ENCODE data around the gene RBBP8. TPM values are rescaled to one million over a fixed set of nuclear protein-coding genes. Genes with fewer than 3 reads are reported as not detected.
"Not testable (repeated sequence)": the region's sequence is repeated elsewhere in the genome, so short reads cannot be mapped to it uniquely, and the experiment has no call there.

Gene RBBP8
- total RNA-seq, 1 experiment from 2014 or later, result 38.6 TPM

GRCh38 chr18:22943847-22944246, 10.7 kb downstream of the RBBP8 start:
- DNase-seq (ENCODE audit: low spot score), result no peak

DNA sequence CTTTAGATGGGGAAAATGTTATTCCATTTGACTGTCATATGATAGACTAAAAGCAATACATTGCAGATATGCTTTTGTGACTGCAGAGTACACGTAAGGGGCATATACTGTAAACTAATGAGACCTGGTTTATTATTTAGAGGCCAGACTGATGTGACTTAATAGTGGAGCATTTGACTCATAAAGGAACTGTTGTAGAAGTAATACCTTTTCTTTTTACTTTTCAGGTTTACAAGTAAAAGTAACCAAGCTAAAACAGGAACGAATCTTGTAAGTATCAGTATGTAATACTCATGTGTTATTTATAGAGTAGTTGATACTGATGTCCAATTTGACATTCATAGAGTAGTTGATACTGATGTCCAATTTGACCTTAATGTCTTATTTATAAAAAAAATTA, 13.1 kb downstream of the RBBP8 start:
- no peak for DNase-seq (ENCODE audit: low spot score)

GRCh38 chr18:22946846-22947245, 13.7 kb downstream of the RBBP8 start:
- no peak for DNase-seq (ENCODE audit: low spot score)

DNA sequence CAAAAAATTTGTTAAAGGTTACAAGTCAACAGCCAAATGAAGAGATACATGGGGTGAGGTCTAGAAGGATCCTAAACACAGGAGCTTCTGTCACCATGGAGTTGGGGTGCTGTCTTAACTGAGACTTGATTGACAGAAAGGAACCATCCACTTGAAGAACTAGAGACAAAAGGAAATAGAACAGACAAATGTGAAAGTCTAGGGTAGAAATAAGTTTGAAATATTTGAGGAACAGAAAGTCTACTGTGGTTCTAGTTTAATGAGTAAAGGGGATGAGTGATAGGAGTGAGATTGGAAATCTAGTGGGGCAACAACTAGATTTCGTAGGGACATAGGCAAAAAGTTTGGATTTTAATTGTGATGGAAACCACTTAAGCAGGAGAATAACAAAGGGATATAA, 18.7 kb downstream of the RBBP8 start:
- DNase-seq (ENCODE audit: low spot score), result no peak

DNA sequence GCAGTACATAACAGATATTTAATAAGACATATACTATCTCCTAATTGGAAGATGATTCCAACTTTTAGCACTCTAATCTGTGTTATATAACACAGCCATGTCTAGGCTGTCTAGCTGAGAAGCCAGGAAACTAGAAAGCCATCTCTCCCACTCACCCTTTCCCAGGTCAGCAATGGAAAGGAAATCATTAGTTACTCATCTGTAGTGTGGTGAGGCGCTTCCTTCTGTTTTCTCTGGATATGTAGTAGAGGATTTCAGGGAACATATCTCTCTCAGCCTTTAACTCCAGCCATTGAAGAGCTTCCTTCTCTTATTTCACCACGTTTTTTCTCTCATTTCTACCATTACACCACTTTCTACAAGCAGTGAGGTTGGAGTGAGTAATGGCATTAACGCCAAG, 19.4 kb downstream of the RBBP8 start:
- DNase-seq (ENCODE audit: low spot score), result no peak

DNA sequence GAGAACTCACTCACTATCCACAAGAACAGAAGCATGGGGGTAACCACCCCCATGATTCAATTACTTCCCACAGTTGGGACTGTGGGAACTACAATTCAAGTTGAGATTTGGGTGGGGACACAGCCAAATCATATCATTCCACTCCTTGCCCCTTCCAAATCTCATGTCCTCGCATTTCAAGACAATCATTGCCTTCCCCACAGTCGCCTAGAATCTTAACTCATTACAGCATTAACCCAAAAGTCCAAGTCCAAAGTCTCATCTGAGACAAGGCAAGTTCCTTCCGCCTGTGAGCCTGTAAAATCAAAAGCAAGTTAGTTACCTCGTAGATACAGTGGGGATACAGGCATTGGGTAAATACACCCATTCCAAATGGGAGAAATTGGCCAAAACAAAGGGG, 20.9 kb downstream of the RBBP8 start:
- not testable (repeated sequence) for DNase-seq (ENCODE audit: low spot score)

DNA sequence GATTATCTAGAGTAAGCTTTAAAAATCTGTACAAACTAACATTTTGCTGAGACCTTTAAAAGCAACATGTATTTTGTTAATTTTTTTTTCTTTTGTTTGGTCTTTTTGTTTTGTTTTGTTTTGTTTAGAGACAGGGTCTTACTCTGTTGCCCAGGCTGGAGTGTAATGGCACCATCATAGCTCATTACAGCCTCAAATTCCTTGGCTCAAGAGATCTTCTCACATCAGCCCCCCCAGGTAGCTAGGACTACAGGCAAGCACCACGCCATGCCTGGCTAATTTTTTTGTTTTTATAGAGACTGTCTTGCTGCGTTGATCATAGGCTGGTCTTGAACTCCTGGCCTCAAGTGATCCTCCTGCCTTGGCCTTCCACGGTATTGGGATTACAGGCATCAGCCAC, 23.1 kb downstream of the RBBP8 start:
- DNase-seq (ENCODE audit: low spot score), result no peak

GRCh38 chr18:22961156-22961555, 28.0 kb downstream of the RBBP8 start:
- no peak for DNase-seq (ENCODE audit: low spot score)

GRCh38 chr18:22962004-22962403, 28.9 kb downstream of the RBBP8 start:
- DNase-seq (ENCODE audit: low spot score), result no peak

DNA sequence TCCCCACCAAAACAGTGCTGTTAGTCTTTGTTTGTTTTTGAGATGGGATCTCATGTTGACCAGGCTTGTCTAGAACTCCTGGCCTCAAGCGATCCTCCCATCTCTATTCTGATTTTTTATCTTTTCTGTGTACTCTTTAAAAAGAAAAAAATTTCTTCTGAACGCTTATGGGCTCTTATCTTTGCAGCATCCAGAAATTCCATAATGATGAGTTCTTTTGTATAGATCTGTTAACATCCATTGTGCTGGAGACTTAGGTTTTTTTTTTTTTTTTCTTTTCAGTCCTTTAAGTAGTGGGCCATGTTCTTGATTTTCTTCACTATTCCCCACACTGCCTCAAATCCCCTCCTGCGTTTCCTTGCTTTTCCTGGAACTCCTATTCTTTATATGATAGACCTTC, 31.0 kb downstream of the RBBP8 start:
- DNase-seq (ENCODE audit: low spot score), result no peak

- DNase-seq (ENCODE audit: low spot score), result no peak
Measured at GRCh38 chr18:22964722-22965121, 31.6 kb downstream of the RBBP8 start.

DNA sequence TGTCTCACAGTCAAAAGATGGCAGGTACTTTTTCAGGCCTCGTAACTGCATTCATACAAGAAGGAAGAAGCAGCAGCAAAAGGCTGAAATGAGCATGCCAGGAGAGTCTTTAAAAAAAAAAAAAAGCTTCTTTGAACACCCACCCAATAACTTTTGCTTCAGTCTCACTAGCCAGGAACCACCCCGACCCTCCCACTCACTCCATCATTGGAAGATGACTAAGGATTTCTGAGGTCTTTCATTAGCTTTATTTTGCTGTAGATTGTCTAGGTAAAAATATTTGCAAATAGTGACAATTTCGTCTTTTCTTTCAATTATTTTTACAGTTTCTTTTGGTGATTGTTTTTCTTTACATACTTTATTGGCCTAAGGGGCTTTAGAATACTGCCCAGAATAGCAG, 37.9 kb downstream of the RBBP8 start:
- DNase-seq (ENCODE audit: low spot score), result no peak

GRCh38 chr18:22974001-22974400, 40.9 kb downstream of the RBBP8 start:
- no peak for DNase-seq (ENCODE audit: low spot score)

DNA sequence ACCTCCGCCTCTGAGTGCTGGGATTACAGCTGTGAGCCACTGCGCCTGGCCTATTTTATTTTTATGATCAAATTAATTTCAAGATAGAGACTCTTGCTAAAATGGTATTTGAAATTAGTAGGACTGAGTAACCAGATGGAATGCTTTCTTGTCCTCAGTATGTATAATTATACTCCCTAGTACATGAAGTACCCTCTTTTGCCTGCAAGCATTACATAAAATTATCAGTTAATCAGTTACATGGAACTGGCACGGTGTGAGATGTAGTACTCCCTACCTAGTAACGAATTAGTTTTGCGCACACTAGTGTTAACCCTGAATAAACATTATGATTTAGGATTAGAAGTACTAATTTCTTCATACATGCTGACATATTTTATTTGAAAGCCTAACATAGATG, 41.6 kb downstream of the RBBP8 start:
- DNase-seq (ENCODE audit: low spot score), result no peak

DNA sequence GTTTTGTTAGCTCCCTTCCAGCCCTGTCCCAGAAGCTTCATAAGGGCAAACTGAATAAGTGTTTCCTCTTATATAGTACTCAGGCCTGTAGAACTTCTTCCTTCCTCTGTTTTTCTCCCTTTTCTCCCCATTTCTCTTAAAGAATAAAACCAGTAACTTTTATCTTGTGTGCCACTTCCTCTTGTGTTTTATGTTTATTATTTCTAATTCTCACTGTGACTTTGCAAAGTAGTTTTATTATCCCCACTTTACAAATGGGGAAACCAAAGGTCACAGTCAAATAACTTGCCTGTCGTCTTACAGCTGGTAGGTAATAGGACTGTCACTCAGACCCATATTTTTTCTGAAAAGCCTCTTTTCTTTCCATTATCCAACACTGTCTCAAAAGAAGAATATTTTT, 42.4 kb downstream of the RBBP8 start:
- DNase-seq (ENCODE audit: low spot score), result no peak

- peak; percentile 57 for DNase-seq (ENCODE audit: low spot score)
Measured at GRCh38 chr18:22977847-22978701, 44.9 kb downstream of the RBBP8 start.

DNA sequence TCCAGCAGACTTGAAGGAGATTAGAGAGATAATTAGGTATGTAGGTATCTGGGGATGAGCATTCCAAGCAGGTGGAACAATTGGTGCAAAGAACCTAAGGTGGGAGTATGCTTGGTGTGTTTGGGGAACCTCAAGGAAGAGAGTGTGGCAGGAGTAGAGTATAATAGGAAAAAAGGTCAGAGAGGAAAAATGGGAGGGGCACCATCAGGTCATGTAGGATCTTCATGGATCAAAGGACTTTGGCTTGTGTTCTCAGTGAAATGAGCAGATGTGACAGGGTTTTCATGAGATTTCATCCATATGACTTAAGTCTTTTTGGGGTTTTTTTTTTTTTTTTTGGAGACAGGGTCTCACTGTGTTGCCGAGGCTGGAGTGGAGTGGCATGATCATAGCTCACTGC, 47.3 kb downstream of the RBBP8 start:
- no peak for DNase-seq (ENCODE audit: low spot score)

DNA sequence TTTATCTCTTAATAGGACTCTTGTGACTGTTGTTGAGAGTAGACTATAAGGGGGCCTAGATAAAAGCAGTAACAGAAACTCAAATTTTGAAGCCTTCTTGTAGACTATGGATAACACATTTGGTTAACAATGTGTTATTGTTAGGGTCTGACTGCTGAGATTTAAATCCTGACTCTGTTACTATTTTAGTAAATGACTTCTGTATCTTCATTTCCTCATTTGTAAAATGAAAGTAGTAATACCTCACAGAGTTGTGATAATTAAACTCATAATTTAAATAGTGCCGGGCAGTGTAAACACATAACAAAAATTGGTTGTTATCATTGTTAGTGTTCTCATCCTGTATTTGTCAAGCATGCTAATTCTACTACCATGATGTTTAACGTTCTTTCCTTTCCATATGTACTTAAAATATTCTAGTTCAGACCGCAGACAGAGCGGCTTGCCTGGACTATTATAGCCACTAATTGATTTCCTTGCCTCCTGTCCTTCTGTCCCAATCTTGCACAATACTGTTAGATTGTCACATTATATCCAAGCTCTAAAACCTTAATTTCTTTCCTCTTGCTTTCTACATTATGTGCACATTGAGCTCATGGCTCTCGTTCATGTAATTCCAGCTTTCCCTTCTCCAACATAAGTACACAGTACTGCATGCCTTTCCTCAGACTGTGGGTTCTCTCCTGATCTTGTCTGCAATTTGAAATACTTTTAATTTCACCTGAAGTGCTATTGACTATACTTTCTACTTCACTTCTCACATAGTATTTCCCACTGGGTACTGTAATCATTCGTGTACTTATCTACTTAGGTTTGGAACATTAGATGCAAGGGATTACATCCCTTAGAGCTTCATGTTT, 48.4 kb downstream of the RBBP8 start:
- no peak for DNase-seq (ENCODE audit: low spot score)

DNA sequence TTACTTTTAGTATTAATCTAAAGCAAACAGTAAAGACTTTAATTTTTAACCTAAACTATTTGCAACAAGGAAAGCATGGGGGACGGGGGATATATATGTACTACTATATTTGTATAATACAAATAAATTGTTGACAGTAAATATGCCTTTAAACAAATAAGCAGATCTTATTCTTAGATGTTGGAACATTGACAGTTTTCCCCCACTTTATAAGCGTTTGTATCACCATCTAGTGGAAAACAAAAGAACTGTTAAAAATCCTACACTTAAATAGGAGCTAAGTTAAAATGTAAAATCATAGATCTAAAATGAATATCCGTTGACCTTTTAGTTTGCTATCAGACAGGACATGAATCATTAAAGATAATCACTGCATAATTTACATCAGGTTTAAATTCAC, 50.0 kb downstream of the RBBP8 start:
- peak; percentile 11 for DNase-seq (ENCODE audit: low spot score)

GRCh38 chr18:22985250-22985649, 52.1 kb downstream of the RBBP8 start:
- DNase-seq (ENCODE audit: low spot score), result no peak

DNA sequence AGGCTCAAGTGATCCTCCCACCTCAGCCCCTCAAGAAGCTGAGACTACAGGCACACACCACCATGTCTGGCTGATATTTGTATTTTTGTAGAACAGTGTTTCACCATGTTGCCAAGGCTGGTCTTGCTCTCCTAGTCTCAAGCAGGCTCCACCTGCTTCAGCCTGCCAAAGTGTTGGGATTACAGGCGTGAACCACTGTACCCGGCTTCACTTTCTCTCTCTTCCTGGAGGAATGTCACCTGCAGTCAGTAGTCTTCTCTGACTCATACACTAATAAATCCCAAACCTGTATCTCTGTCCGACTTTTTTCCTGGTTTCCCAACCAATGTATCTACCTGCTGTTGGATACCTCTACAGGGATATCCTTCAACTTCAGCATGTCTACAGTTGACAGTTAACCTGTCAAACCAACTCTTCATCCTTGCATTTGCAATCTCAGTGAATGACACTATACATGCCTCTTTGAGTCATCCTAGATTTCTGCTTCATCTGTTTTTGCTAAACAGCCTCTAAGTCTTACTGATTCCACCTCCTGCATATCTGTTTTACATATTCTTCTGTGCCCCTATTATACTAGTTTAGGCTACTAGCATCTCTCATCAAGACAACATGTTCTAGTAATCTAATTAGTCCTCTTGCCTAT, 54.5 kb downstream of the RBBP8 start:
- DNase-seq (ENCODE audit: low spot score), result no peak

DNA sequence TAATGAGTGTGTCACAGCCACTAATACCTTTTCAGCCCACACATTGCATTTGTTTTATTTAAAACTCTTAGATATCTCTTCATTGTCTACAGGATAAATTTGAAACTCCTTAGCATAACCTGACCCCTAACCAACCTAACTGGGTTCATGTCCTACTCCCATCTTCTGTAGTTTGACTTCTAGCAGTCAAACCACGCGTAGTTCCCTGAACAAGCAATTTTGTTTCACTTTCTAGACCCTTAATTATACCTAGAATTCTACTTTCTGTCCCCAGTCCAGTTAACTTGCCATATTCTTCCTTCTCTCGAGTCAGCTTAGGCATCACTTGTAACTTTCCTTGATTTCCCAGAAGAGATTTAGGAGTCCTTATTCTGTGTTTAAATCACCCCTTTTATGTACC, 55.1 kb downstream of the RBBP8 start:
- no peak for DNase-seq (ENCODE audit: low spot score)

DNA sequence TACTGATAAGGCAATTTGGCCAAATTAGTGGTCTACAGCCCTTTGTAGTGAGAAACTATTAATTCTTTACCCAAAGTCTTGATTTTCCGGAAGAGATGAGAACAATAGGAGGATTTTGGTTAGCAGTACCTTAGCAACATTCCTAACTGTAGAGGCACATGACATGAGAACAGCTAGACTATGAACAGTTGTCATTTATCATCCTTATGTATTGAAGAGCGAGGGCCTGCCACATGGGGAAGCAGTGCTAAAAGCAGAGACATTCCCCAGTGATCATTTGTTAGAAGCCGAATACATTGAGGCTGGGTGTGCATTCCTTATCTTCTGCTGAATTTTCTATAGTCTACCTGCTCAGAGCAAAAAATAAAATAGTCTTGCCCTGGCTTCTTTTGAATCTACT, 65.2 kb downstream of the RBBP8 start:
- no peak for DNase-seq (ENCODE audit: low spot score)
